Ureter (tissue), 1 donor: ENCODE data around the gene ZFC3H1. TPM values are rescaled to one million over a fixed set of nuclear protein-coding genes. Genes with fewer than 3 reads are reported as not detected.

Experiments
- DNase-seq: peaks from one replicate; pipeline ENCODE4 v3.0.0-alpha.2; 2020; ENCODE audit warnings: low spot score
- total RNA-seq: library from RNA; stranded (reverse); gene quantifications from one replicate; pipeline ENCODE4 v1.2.4, GENCODE V29; 2023
- donor health status: DM: yes; HTN: yes; CAD: no.

Gene ZFC3H1
- total RNA-seq, 1 donor from 2014 or later = 72.1 TPM

GRCh38 chr12:71684081-71684480 lies 20.4 kb upstream of the ZFC3H1 start:
- no peak for DNase-seq

- DNase-seq = no peak
These were observed 20.0 kb upstream of the ZFC3H1 start for GRCh38 chr12:71683633-71684032.

- no peak for DNase-seq
These were observed 18.8 kb upstream of the ZFC3H1 start for GRCh38 chr12:71682466-71682865.

- no peak for DNase-seq
These were observed 8.2 kb upstream of the ZFC3H1 start for GRCh38 chr12:71671816-71672215.

GRCh38 chr12:71671311-71671710 lies 7.7 kb upstream of the ZFC3H1 start:
- DNase-seq = no peak

GRCh38 chr12:71666259-71666658 lies 2.6 kb upstream of the ZFC3H1 start:
- DNase-seq = no peak

GRCh38 chr12:71665090-71665463 lies 1.4 kb upstream of the ZFC3H1 start:
- DNase-seq = no peak

GRCh38 chr12:71664411-71665089 lies 902 bp upstream of the ZFC3H1 start:
- no peak for DNase-seq

GRCh38 chr12:71662849-71663560 lies 643 bp downstream of the ZFC3H1 start:
- DNase-seq = peak; percentile 75

GRCh38 chr12:71661977-71662530 lies 1.6 kb downstream of the ZFC3H1 start:
- DNase-seq = no peak

GRCh38 chr12:71656740-71657139 lies 6.9 kb downstream of the ZFC3H1 start:
- no peak for DNase-seq

GRCh38 chr12:71655907-71656306 lies 7.7 kb downstream of the ZFC3H1 start:
- no peak for DNase-seq

- no peak for DNase-seq
These were observed 8.2 kb downstream of the ZFC3H1 start for GRCh38 chr12:71655495-71655894.

GRCh38 chr12:71654200-71654599 lies 9.4 kb downstream of the ZFC3H1 start:
- DNase-seq = no peak

- DNase-seq = no peak
These were observed 10.5 kb downstream of the ZFC3H1 start for GRCh38 chr12:71653137-71653536.

GRCh38 chr12:71652656-71653055 lies 11.0 kb downstream of the ZFC3H1 start:
- no peak for DNase-seq

- no peak for DNase-seq
These were observed 14.2 kb downstream of the ZFC3H1 start for GRCh38 chr12:71649401-71649800.

- DNase-seq = no peak
These were observed 15.1 kb downstream of the ZFC3H1 start for GRCh38 chr12:71648537-71648936.

GRCh38 chr12:71646512-71646911 lies 17.1 kb downstream of the ZFC3H1 start:
- no peak for DNase-seq

GRCh38 chr12:71645268-71645667 lies 18.4 kb downstream of the ZFC3H1 start:
- DNase-seq = no peak

GRCh38 chr12:71642264-71642663 lies 21.4 kb downstream of the ZFC3H1 start:
- DNase-seq = no peak

- DNase-seq = no peak
These were observed 22.3 kb downstream of the ZFC3H1 start for GRCh38 chr12:71641390-71641789.

- DNase-seq = no peak
These were observed 23.3 kb downstream of the ZFC3H1 start for GRCh38 chr12:71640316-71640715.
